Choroid plexus epithelial cell (primary cell): Measurements from ENCODE around the gene SCRN3.
A peak's percentile ranks its signal among the peaks of the same experiment; 100 is the strongest.
"Not testable (repeated sequence)": the region's sequence is repeated elsewhere in the genome, so short reads cannot be mapped to it uniquely, and the experiment has no call there.

ENCODE experiments used
- DNase-seq: peaks from one replicate; pipeline ENCODE4 v3.0.0-alpha.2; 2010; ENCODE audit warnings: low read depth
- H3K4me3 ChIP-seq: 2 replicates; pipeline ENCODE4 v1.5.1; 2011; ENCODE audit warnings: low read depth, mild to moderate bottlenecking, control low read depth, low read length, moderate library complexity
- CTCF ChIP-seq: conservative IDR thresholded peaks from 2 replicates; pipeline ENCODE4 v1.5.1; 2011; ENCODE audit warnings: low read depth, mild to moderate bottlenecking, control low read depth, inconsistent platforms, low read length, moderate library complexity

Gene SCRN3

DNA sequence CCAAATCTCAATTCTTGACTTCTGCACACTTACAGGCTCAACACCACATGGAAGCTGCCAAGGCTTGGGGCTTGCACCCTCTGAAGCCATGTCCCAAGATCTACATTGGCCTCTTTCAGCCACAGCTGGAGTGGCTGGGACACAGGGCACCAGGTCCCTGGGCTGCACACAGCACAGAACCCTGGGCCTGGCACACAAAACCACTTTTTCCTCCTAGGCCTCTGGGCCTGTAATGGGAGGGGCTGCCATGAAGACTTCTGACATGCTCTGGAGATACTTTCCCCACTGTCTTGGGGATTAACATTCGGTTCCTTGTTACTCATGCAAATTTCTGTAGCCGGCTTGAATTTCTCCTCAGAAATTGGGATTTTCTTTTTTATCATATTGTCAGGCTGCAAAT, 30.9 kb upstream of the SCRN3 start:
- no peak for TF ChIP-seq CTCF
- DNase-seq = no peak
- no peak overlapping the region for H3K4me3 ChIP-seq

GRCh38 chr2:174365571-174365970, 30.0 kb upstream of the SCRN3 start:
- peak; percentile 76 for DNase-seq
- no peak overlapping the region for H3K4me3 ChIP-seq
- TF ChIP-seq CTCF = no peak

DNA sequence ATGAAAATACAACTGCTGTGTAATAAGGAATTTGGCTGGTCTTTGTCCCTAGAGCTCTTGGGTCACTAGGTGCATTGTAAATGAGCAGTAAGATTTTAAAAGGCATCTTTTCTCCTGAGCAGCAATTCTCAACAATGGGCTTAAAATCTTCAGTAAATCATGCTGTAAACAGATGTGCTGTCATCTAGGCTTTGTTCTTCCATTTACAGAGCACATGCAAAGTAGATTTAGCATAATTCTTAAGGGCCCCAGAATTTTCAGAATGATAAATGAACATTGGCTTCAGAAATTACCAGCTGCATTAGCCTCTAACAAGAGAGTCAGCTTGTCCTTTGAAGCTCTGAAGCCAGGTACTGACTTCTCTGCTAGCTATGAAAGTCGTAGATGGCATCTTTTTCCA, 26.8 kb upstream of the SCRN3 start:
- no peak for DNase-seq
- H3K4me3 ChIP-seq = no peak overlapping the region
- no peak for TF ChIP-seq CTCF

DNA sequence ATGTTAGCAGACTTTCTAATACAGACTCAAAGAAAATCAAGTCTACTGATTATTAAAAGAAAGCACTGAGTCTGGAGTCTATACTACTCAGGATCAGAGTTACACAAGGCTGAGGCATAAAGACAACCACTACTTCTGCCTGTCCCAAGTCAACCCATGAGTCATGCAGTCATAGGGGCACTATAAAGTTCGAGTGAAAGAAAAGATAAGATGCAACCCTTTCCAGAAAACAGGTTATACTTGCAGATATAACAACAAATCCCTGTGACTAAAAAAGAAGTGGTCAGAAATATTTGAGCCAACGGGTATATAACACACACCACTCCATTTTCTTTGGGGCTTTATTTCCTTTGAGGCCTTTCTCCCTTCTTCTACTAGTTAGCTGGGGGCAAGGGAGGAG, 18.6 kb upstream of the SCRN3 start:
- no peak for TF ChIP-seq CTCF
- peak; percentile 42 for DNase-seq
- H3K4me3 ChIP-seq = no peak overlapping the region

DNA sequence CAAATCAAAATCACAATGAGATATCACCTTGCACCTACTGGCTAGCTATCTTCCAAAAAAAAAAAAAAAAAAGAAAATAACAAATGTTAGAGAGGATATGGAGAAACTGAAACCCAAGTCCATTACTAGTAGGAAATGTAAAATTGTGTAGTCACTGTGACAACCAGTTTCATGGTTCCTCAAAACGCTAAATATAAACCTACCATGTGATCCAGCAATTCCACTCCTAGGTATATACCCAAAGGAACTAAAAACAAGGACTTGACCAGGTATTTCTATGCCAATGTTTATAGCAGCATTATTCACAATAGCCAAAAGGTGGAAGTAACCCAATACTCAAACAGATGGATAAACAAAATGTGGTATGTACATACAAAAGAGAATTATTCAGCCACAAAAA, 11.7 kb upstream of the SCRN3 start:
- no peak for TF ChIP-seq CTCF
- no peak overlapping the region for H3K4me3 ChIP-seq
- no peak for DNase-seq

DNA sequence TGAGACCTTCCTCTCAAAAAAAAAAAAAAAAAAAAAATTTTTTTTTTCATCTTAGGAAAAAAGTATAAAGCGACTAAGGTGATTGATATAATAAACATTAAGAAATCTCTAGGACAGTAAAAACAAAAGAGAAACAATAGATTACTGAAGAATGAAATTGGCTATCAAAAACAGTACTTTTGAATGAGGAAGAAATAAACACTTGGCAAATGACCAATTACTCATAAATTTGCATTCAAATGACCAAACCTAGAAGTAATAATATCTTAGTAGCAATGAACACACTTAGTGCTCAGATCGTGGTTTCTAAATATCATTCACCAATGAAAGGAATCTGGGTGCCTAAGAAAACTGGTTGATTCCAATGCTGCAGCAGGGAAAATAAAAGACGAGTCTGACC, 10.3 kb upstream of the SCRN3 start:
- no peak overlapping the region for H3K4me3 ChIP-seq
- TF ChIP-seq CTCF = no peak
- DNase-seq = no peak

GRCh38 chr2:174388706-174389105, 6.8 kb upstream of the SCRN3 start:
- DNase-seq, H3K4me3 ChIP-seq: not testable (repeated sequence)

DNA sequence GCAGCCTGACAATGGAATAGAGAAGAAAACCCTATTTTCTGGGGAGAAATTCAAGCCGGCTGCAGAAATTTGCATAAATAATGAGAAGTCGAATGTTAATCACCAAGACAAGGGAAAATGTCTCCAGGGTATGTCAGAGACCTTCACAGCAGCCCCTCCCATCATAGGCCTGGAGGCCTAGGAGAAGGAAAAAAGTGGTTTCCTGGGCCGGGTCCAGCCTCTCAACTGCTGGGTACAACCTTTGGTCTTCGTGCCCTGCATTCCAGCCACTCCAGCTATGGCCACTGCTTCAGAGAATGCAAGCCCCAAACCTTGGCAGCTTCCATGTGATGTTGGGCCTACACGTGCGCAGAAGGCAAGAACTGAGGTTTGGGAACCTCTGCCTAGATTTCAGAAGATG, 6.0 kb upstream of the SCRN3 start:
- DNase-seq = no peak
- no peak for TF ChIP-seq CTCF
- H3K4me3 ChIP-seq = no peak overlapping the region

GRCh38 chr2:174390303-174390702, 5.2 kb upstream of the SCRN3 start:
- H3K4me3 ChIP-seq, DNase-seq: not testable (repeated sequence)
